ENCODE measurements around the gene IP6K2.

DNA sequence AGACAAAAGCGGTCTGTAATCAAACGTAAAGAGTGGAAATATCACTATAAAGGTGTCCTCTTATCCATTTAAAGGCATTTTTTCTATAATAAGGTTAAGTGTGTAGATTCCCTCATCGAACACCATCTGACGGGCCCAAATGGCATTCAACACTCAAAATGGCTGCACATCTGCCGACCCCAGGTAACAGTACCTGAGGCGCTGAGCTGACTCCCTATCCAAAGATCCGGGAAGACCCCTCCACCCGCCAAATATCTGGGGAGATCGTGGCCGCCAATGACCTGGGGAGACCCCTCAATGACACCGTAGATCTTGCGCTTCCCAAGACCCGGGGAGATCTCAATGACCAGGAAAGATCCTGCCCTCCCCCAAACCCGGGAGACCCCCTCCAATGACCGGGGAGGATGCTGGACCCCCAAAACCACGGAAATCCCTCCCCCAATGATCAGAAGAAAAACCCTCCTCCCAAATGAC, 476 bp downstream of the IP6K2 start:
- no peak for TF ChIP-seq EZH2phosphoT487 (IDR thresholded peaks at IDR 0.05; ENCODE audit: borderline replicate concordance, low read length)
- TF ChIP-seq CTCF (IDR thresholded peaks at IDR 0.05; ENCODE audit: low read depth, low read length, poor library complexity, severe bottlenecking), result no peak
